Raji (cell line): ENCODE data around the gene CD163.

Experiments
- POLR2A ChIP-seq: IDR thresholded peaks from 2 replicates; pipeline ENCODE4 v1.6.1; 2011; ENCODE audit warnings: low read depth, low read length, control low read depth; ENCODE audit not compliant: insufficient read depth

CD163 gene

DNA sequence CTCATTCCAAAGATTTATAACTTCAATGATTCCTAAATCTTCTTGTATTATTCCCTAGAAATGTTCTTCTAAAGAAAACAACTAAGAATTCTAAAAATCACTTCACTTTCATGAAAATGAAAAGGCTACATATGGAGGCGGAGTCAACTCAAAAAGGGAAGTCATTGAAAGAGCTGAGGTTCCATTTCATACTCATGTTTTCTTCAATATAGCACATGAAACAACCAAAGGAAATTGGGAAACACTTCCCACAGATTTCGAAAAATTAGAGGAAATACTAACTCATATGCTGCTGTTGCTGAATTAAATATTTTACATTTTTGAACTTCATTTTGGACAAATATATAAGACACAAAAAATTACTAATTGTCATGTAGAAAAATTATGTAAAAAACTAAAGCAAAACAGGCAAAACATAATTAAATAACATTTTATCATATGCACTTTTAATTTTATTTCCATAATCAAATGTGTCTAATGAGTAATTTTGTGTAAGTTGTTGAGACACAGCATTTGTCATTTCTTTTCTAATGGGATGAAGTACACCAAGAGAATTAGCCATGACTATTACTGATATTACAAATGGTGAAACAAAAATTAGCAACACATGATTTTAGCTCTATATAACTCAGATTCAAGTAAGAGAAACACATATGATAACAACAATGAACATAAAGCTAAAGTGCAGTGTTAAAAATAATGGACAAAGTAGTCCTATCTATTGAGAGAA lies at the start of gene CD163:
CD163 (minus strand) TSS at position 92 of the 730 bp plus-strand sequence; CDS start at position 5, 87 bp downstream.
- no peak for TF ChIP-seq POLR2A

DNA sequence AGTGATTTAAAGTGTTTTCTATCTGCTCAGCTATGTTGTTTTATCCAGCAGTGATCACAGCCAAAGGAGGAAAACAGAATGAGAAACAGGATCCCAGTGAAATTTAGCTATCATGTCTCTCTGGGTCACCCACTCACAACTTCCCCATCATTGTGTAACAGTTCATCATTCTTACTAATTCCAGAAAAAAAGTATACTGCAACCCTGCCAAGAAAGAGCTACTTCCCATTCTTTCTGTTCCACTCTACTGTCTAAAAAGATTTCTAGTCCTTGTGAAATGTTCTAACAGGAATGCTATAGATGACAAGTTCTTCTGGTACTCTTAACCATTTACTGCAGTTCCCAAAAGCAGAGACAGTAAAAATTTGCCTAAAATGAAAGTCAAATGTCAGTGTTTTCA lies 39.2 kb upstream of the CD163 start:
- TF ChIP-seq POLR2A = no peak

DNA sequence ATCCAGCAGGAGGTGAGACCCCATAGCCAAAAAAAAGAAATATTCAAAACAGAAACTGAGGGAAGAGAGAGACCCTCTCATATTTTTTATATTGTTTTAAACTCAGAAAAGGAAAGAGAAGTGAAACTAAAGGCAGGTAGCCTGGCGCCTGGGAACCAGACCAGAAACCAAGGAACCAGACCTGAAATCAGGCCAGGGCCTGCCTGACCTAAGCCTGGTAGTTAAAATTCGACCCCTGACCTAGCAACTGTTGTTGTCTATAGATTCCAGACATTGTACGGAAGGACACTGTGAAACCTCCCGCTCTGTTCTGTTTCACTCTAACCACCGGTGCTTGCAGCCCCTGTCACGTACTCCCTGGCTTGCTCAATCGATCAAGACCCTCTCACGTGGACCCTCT lies 38.5 kb upstream of the CD163 start:
- TF ChIP-seq POLR2A = no peak

DNA sequence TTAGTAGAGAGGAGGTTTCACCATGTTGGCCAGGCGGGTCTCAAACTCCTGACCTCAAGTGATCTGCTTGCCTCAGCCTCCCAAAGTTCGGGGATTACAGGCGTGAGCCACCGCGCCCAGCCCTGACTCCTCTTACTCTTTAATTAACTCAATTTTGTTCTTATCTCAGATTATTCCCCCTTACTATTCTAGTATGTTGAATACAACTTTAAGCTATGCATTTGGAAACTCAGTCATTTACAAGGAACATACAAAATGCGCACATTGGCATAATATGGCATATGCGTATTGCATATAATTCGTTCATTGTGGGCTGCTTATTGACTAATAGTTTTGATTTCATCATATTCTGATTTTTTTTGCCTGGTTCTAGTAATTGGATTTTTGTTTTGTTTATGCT lies 10.8 kb upstream of the CD163 start:
- TF ChIP-seq POLR2A = no peak

DNA sequence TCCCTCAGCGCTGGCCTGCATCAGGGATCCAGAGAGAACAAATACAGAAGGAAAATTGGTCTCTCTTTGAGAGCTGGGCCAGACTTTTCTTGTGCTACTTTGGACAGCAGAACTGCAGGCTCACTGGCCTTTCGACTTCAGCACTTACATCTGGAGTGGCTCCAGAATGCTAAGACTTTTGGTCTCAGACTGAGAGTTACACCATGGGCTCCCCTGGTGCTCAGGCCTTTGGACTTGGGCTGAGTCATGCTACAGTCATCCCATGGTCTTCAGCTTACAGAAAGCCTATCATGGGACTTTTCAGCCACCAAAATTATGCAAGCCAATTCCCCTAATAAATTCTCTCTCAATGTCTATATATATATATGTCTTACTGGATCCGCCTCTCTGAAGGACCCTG lies 9.0 kb upstream of the CD163 start:
- TF ChIP-seq POLR2A = no peak

DNA sequence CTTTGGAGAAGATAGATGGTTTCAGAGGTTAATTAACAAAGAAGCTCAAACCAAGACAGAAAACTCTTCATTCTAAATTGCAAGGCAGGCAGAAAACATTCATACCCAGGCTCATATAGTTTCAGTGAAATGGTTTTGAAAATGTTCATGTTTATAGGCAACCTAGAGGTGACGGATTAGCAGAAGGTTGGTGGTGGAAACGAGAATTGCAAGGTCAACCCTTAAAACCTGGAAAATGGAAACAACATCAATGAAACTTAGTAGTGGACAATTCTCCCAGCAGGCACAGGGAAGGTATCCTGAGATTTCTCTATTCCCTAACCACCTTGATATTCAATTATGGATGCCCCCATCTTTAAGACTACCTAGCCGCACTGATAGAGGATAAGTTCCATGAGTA lies 965 bp downstream of the CD163 start:
- TF ChIP-seq POLR2A = no peak

DNA sequence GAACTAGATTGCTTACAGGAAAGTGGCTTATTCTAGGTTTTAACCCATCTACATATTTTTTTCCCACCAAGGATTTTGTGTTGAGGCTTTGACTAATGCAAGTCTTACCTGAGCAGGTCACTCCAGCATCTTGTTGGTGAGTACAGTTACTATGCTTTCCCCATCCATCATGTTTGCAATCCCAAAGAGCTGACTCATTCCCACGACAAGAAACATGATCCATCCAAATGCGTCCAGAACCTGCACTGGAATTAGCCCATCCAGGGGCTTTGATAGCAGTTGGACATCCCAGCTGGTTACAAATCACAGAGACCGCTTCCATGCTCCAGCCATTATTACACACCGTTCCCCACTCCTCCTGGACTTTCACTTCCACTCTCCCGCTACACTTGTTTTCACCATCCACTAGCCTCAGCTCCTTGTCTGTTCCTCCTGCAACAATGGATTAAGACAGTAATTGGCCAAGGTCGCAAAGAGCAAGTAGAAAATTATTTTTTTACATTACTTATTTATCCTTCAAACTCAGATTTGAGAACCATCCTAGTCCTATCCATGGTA lies 2.5 kb downstream of the CD163 start:
- TF ChIP-seq POLR2A = no peak

DNA sequence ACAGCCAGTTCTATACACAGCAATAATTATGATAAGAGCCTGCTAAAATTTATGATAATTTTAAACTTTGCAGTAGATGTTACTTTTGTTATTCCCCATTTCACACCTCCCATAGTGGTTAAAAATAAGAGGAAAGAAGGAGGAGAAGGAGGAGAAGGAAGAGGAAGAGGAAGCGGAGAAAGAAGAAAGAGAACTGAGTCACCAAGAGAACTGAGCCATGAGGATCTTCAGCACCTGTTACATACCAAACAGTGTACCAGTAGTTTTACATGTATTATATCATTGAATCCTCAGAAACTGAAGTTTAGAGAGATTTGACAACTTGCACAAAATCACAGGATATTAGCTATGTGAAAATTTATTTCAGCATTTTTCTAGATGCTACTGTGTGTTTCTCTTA lies 3.9 kb downstream of the CD163 start:
- TF ChIP-seq POLR2A = no peak

DNA sequence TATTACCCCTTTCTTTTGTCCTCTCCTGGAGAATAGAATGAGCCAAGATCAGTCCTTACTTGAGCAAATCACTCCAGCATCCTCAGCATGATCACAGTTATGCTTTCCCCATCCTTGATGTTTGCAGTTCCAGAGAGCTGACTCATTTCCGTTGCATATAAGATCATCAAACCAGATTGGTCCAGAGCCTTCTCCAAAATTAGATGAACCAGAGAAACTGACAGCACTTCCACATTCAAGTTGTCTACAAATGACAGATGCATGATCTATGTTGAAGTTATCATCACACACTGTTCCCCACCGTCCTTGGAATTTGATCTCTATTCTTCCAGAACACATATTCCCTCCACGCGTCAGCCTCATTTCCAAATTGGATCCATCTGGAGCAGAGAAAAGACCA lies 4.8 kb downstream of the CD163 start:
- TF ChIP-seq POLR2A = no peak

DNA sequence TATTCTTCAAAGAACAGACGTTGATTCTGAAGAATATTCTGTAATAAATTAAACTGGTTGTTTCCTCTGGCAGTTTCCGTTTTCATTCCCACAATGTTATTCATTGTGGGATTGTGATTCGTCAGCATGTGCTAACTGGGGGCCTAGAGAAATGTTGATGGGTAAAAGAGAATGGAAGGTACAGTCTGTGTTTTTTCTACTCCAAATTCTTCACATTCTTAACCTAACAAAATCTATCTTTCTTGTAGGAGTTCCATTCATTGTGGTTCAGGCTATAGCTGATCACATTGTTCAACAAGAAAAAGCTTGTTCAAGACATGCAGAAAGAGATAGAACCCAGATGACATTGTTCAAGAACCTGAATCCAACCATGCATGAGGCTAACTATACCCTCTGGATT lies 5.9 kb downstream of the CD163 start:
- no peak for TF ChIP-seq POLR2A

DNA sequence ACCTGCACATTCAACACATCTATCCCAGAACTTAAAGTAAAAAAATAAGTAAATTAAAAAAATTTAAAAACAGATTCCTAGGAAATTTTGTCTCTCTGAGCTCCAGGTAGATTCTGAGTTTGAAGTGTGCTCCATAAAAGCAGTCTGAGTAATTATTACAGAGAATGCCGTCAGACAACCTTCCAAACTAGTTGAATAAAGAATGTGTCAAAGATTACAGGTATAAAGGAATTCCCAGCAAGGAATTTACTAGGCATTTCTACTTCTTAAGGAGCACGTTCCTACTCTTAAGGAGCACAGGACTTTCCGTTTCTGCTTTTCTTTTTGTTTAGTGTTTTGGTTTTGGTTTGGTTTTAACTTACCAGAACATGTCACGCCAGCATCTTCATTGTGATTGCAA lies 7.1 kb downstream of the CD163 start:
- no peak for TF ChIP-seq POLR2A

DNA sequence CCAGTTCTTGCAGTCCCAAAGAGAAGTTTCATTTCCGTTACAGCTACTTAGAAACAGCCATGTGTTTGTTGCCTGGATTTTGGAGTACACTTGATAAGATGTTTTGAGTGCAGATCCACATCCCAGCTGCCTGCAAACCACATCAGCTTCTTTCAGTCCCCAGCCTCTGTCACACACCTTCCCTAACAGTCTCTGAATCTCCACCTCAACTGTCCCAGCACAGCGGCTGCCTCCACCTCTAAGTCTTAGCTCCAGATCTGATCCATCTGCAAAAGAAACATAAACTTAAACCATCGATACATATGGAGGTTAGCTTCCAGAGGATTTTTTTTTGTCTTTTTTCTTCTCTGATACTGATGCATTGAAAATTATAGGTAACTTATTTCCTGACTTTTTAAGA lies 8.4 kb downstream of the CD163 start:
- TF ChIP-seq POLR2A = no peak

DNA sequence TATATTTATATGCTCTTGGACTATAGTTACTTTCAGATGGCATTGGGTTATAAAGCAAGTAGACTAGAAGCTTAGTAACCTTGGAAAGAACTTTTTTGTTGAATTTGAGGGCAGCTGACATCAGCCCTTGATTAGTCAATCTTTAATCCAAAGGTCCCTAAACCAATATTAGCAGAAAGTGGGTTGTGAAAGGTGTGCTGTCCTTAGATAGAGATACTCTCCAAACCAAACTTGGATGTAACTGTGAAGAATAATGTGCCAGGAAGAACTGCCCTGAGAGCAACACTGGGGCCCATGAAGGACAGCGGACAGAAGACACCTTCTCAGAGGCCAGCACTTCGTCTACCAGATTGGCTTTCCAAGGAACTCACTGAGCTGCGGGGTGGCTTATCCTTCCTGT lies 10.6 kb downstream of the CD163 start:
- no peak for TF ChIP-seq POLR2A

DNA sequence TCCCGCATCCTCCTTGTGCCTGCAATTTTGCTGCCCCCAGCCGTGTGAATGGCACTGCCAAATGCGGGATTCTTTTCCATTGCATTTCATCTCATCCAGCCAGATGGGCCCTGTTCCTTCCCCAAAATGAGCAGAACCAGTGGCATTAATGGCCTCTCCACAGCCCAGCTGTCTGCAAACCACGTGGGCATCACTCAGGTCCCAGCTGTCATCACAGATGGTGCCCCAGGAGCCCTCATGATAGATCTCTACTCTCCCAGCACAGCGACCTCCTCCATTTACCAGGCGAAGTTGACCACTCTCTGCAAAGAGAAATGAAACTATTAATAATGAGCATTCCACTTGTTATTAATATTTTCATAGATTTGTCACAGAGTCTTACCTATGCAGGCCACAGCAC lies 17.1 kb downstream of the CD163 start:
- TF ChIP-seq POLR2A = no peak

DNA sequence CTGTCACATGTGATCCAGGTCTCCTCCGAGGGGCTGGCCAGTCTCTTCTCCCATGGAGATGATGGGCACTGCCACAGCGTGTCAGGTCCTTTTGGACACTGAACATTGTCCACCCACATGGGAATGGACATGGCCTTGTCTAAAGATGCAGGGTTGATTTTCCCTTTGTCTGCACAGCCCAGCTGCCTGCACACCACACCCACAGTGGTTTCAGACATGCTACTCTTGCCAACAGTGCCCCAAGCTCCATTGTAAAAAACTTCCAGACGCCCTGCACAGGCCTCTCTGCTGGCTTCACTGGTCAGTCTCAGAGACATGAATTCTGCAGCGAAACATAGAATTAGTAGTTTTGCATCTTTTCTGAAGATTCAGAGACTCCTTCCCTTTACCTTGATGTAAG lies 18.5 kb downstream of the CD163 start:
- no peak for TF ChIP-seq POLR2A

DNA sequence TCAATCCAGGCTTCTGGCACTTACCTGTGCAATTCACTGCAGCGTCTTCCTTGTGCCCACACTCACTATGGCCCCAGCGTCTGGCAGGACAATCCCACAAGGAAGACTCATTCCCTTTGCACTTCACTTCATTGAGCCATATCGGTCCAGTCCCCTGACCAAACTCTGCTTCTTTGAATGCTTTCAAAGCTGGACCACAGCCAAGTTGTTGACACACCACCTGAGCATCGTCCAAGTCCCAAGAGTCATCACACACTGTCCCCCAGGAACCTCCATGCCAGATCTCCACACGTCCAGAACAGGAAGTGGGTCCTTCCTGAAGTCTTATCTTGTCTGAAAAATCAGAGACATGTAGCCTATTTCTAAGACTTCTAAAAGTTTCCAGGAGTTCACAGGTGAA lies 20.2 kb downstream of the CD163 start:
- no peak for TF ChIP-seq POLR2A

DNA sequence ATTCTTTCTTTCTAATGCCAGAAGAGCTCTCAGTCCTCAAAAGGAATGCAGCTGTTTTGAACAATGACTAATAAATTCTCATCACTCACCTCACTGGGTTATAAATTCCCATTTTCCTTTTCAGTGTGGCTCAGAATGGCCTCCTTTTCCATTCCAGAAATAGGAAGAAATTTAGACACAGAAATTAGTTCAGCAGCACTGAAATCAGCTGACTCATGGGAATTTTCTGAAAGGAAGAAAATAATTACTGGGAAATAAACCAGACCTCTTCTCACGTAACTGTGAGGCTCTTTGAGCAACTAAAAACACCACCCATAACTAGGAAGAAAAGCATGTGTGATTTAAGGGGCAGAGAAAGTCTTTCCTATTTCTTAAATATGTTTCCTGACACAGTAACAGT lies 23.8 kb downstream of the CD163 start:
- no peak for TF ChIP-seq POLR2A
